GM18951 (cell line): ENCODE measurements around the gene CEP97.

Experiments
- POLR2A ChIP-seq: IDR thresholded peaks from 4 replicates; pipeline ENCODE4 v1.6.1; 2011; ENCODE audit warnings: mild to moderate bottlenecking; ENCODE audit not compliant: insufficient read length, insufficient read depth; ENCODE audit errors: extremely low read depth
- in situ Hi-C: fragments of 300-500 bp; cut with MboI; formaldehyde crosslinking; loops from one replicate; pipeline ENCODE4 v1.12.0; 2022; ENCODE audit warnings: low sequenced_read_pairs, mixed read lengths, inconsistent platforms; ENCODE audit not compliant: unreplicated experiment

Gene CEP97

GRCh38 chr3:101811875-101812274 lies 87.5 kb downstream of the CEP97 start:
- no peak for TF ChIP-seq POLR2A
- in situ Hi-C loops = no loop called here

GRCh38 chr3:101812895-101813294 lies 88.5 kb downstream of the CEP97 start:
- no peak for TF ChIP-seq POLR2A
- in situ Hi-C loops = no loop called here

GRCh38 chr3:101813817-101814440 lies 89.5 kb downstream of the CEP97 start:
- in situ Hi-C loops = no loop called here

GRCh38 chr3:101814835-101815234 lies 90.4 kb downstream of the CEP97 start:
- no peak for TF ChIP-seq POLR2A
- in situ Hi-C loops = no loop called here

More at GRCh38 chr3:101813817-101814440, 89.5 kb downstream of the CEP97 start:
- TF ChIP-seq POLR2A = no peak

GRCh38 chr3:101816215-101817149 lies 92.1 kb downstream of the CEP97 start:
- no peak for TF ChIP-seq POLR2A
- in situ Hi-C loops = no loop called here

- TF ChIP-seq POLR2A = no peak
- in situ Hi-C loops = no loop called here
Measured at GRCh38 chr3:101817992-101818391, 93.6 kb downstream of the CEP97 start.

- no peak for TF ChIP-seq POLR2A
- in situ Hi-C loops = no loop called here
Measured at GRCh38 chr3:101819649-101820206, 95.3 kb downstream of the CEP97 start.
